Mucosa of descending colon (tissue), 3 donors: ENCODE measurements around the gene TGFBR3. TPM values are rescaled to one million over a fixed set of nuclear protein-coding genes. Genes with fewer than 3 reads are reported as not detected.

Experiments used
- ATAC-seq: fragments of 200-7000 bp; cut with Tn5 transposase; one replicate; pipeline ENCODE4 v1.9.1; 2020; ENCODE audit warnings: mild to moderate bottlenecking, moderate library complexity
- DNase-seq, 3 donors: peaks; one replicate each; pipeline ENCODE4 v3.0.0-alpha.2; 2020
- H3K36me3 ChIP-seq: fragments of 200-600 bp; one replicate; pipeline ENCODE4 v1.8.0; 2021; ENCODE audit warnings: low read depth, mild to moderate bottlenecking
- H3K4me1 ChIP-seq: fragments of 200-600 bp; one replicate; pipeline ENCODE4 v1.8.0; 2021; ENCODE audit warnings: low read depth, mild to moderate bottlenecking
- H3K4me3 ChIP-seq: fragments of 200-600 bp; one replicate; pipeline ENCODE4 v1.8.0; 2021; ENCODE audit warnings: mild to moderate bottlenecking
- H3K9me3 ChIP-seq: fragments of 200-600 bp; one replicate; pipeline ENCODE4 v1.8.0; 2021; ENCODE audit warnings: mild to moderate bottlenecking
- intact Hi-C, 2 donors: fragments of 100-400 bp; cut with DNase I in 1 of 2; cut with micrococcal nuclease in 1 of 2; formaldehyde crosslinking; loops; one replicate each; pipeline versions ENCODE4 v1.11.0 to v1.11.1; 2022; cut with DNase I, micrococcal nuclease
- total RNA-seq, 3 donors: library from RNA; stranded (reverse); fragmentation: NEBNext Ultra II Directional in 2 of 3; extraction: Animal tissue kit (Norgen Biotek cat#: 25700) in 2 of 3; gene quantifications; one replicate each; pipeline versions ENCODE4 v1.2.1 to v1.2.4, GENCODE V29; 2021 to 2023
- TF ChIP-seq, protein P1 (sequence below): fragments of 200-600 bp; IDR thresholded peaks from one replicate; pipeline ENCODE4 v1.8.0; 2022; ENCODE audit warnings: antibody characterized with exemption, mild to moderate bottlenecking
- donor health status: DM: no; HTN: no; CAD: no; lungs with moderate emphysema.
- donor health status: DM: no; HTN: no; CAD: no.
- donor health status: DM: no; HTN: yes; CAD: no.

Gene TGFBR3
- total RNA-seq, 3 donors from 2014 or later: 11.6 to 89.7 (median 21.1) TPM

DNA sequence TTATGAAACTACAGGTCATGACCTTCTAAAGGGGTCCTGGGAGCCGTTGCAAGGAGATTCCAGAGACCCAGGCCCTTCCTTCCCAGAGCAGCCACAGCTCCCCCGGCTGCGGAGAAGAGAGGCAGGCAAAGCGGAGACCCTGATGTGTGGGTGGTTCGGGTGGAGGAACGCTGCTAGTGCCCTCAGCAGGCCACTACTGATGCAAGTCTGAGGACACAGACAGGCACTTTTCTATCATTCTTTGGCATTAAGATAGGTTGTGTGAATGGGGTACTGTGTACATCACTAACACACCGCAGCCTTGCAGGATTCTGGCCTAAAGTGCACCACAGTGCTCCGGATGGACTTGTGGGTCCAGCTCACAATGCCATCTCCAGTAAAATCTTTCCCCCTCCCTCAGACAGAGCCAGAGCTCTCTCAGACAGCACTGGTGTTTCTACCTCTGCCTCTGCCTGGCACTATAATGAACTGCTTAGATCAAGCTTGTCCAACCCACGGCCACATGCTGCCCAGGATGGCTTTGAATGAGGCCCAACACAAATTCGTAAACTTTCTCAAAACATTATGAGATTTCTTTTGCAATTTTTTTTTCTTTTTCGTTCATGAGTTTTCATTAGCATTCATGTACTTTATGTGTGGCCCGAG is 121.4 kb downstream of the TGFBR3 start:
- Histone ChIP-seq H3K36me3 (no peaks in the 10 kb centered on the region), H3K4me3 (no peak overlapping the region), H3K9me3 (no peaks in the 10 kb centered on the region), H3K4me1 (no peaks in the 10 kb centered on the region)
- TF ChIP-seq, protein P1, sequence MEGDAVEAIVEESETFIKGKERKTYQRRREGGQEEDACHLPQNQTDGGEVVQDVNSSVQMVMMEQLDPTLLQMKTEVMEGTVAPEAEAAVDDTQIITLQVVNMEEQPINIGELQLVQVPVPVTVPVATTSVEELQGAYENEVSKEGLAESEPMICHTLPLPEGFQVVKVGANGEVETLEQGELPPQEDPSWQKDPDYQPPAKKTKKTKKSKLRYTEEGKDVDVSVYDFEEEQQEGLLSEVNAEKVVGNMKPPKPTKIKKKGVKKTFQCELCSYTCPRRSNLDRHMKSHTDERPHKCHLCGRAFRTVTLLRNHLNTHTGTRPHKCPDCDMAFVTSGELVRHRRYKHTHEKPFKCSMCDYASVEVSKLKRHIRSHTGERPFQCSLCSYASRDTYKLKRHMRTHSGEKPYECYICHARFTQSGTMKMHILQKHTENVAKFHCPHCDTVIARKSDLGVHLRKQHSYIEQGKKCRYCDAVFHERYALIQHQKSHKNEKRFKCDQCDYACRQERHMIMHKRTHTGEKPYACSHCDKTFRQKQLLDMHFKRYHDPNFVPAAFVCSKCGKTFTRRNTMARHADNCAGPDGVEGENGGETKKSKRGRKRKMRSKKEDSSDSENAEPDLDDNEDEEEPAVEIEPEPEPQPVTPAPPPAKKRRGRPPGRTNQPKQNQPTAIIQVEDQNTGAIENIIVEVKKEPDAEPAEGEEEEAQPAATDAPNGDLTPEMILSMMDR: no peak
- intact Hi-C loops: no loop called here
- ATAC-seq (no peak), DNase-seq (no peak)

DNA sequence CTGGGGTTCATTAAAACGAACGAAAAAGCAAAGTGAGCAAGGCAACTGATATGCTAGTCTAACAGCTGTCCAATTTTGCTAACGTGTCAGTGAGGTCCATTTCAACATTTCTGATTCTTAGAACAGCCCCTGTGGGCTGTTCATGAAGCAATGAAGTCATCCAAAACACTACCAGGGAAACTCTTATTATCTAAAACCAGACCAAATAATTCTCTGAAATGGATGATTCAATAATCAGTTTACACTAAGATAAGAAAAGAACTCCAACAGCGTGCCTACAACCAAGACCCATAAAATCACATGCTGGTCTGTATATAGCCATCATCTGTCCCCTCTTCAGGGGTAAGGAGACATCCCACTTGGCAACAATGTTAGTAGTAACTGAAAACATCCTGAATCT is 122.7 kb downstream of the TGFBR3 start:
- ATAC-seq (no peak), DNase-seq (no peak)
- Histone ChIP-seq H3K36me3 (no peaks in the 10 kb centered on the region), H3K4me3 (no peak overlapping the region), H3K4me1 (no peaks in the 10 kb centered on the region), H3K9me3 (no peaks in the 10 kb centered on the region)
- intact Hi-C loops: no loop called here
- TF ChIP-seq, protein P1: no peak

DNA sequence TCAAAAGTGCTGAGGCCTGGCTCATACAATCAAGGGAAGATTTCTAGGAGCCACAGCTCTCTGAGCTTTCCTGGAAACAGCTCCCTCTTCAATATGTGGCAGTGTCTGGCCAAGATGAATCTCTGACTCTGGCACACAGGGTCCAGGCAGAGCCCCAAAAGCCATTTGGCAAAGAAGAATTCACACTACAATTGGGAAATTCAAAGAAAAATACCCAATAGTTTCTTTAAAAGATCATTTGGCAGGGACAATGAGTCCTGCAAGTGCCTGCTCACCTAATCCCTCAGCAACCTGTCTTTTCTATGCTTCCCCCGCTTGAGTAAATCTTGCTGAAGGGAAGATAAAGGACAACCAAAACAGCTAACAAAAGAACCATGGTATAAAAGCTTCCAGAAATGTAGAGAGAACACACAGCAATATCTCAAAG is 124.6 kb downstream of the TGFBR3 start:
- no peaks in the 10 kb centered on the region for H3K36me3 ChIP-seq
- no peaks in the 10 kb centered on the region for H3K4me1 ChIP-seq
- TF ChIP-seq, protein P1: no peak
- intact Hi-C loops: no loop called here
- no peak for DNase-seq
- no peak overlapping the region for H3K4me3 ChIP-seq
- H3K9me3 ChIP-seq: no peaks in the 10 kb centered on the region
- ATAC-seq: peak; percentile 25

- intact Hi-C loops: no loop called here
- TF ChIP-seq, protein P1: no peak
Observed at GRCh38 chr1:91760512-91760911, 125.4 kb downstream of the TGFBR3 start.

GRCh38 chr1:91759076-91759475 is 126.9 kb downstream of the TGFBR3 start:
- no peak overlapping the region for H3K4me3 ChIP-seq
- ATAC-seq (no peak), DNase-seq (no peak)
- no peaks in the 10 kb centered on the region for H3K36me3 ChIP-seq
- no peaks in the 10 kb centered on the region for H3K9me3 ChIP-seq
- TF ChIP-seq, protein P1: no peak
- intact Hi-C loops: no loop called here
- H3K4me1 ChIP-seq: no peaks in the 10 kb centered on the region

More at GRCh38 chr1:91760512-91760911, 125.4 kb downstream of the TGFBR3 start:
- Histone ChIP-seq H3K9me3 (no peaks in the 10 kb centered on the region), H3K36me3 (no peaks in the 10 kb centered on the region), H3K4me1 (no peaks in the 10 kb centered on the region), H3K4me3 (no peak overlapping the region)
- ATAC-seq (no peak), DNase-seq (no peak)
